HEK293T (cell line): Measurements from ENCODE around the gene TMEM184A.

Source experiments
- CTCF ChIA-PET: fragments of 350-600 bp; formaldehyde crosslinking; extraction: SDS; loops from one replicate; lab custom pipeline; 2021; ENCODE audit warnings: antibody characterized with exemption, inconsistent platforms; lab: Yijun Ruan, JAX
- POLR2A ChIA-PET: fragments of 350-600 bp; formaldehyde crosslinking; extraction: SDS; loops from one replicate; lab custom pipeline; 2020; ENCODE audit warnings: antibody characterized with exemption, inconsistent platforms; lab: Yijun Ruan, JAX
- DNase-seq: peaks from one replicate; pipeline ENCODE4 v3.0.0; 2012; ENCODE audit warnings: mixed read lengths; ENCODE audit errors: extremely low spot score
- ARNT ChIP-seq: fragments of 450-650 bp; IDR thresholded peaks from 2 replicates; pipeline ENCODE4 v1.6.1; 2017; ENCODE audit warnings: mild to moderate bottlenecking
- BHLHE40 ChIP-seq: fragments of 450-650 bp; IDR thresholded peaks from 2 replicates; pipeline ENCODE4 v1.6.1; 2016; ENCODE audit warnings: mild to moderate bottlenecking, moderate library complexity, borderline replicate concordance
- CTBP1 ChIP-seq: fragments of 450-650 bp; IDR thresholded peaks from 2 replicates; pipeline ENCODE4 v1.6.1; 2016; ENCODE audit warnings: borderline replicate concordance
- ELF4 ChIP-seq: fragments of 450-650 bp; IDR thresholded peaks from 2 replicates; pipeline ENCODE4 v1.6.1; 2017; ENCODE audit warnings: antibody characterized with exemption
- FOXA1 ChIP-seq: fragments of 450-650 bp; IDR thresholded peaks from 2 replicates; pipeline ENCODE4 v1.6.1; 2016; ENCODE audit warnings: mild to moderate bottlenecking
- FOXK2 ChIP-seq: fragments of 450-650 bp; IDR thresholded peaks from 2 replicates; pipeline ENCODE4 v1.6.1; 2016; ENCODE audit warnings: mild to moderate bottlenecking
- FOXM1 ChIP-seq: fragments of 450-650 bp; IDR thresholded peaks from 2 replicates; pipeline ENCODE4 v1.6.1; 2017; ENCODE audit warnings: mild to moderate bottlenecking, borderline replicate concordance
- HDGF ChIP-seq: fragments of 450-650 bp; IDR thresholded peaks from 2 replicates; pipeline ENCODE4 v1.6.1; 2017; ENCODE audit warnings: antibody characterized with exemption, borderline replicate concordance
- L3MBTL2 ChIP-seq: fragments of 450-650 bp; conservative IDR thresholded peaks from 2 replicates; pipeline ENCODE4 v1.6.1; 2016; ENCODE audit warnings: mild to moderate bottlenecking
- LEF1 ChIP-seq: fragments of 450-650 bp; IDR thresholded peaks from 2 replicates; pipeline ENCODE4 v1.6.1; 2017; ENCODE audit warnings: mild to moderate bottlenecking, borderline replicate concordance
- NFRKB ChIP-seq: fragments of 450-650 bp; IDR thresholded peaks from 2 replicates; pipeline ENCODE4 v1.6.1; 2016; ENCODE audit warnings: mild to moderate bottlenecking, moderate library complexity
- PKNOX1 ChIP-seq: fragments of 450-650 bp; IDR thresholded peaks from 2 replicates; pipeline ENCODE4 v1.6.1; 2016
- SP1 ChIP-seq: fragments of 450-650 bp; IDR thresholded peaks from 2 replicates; pipeline ENCODE4 v1.6.1; 2017
- SUZ12 ChIP-seq: fragments of 450-650 bp; IDR thresholded peaks from 2 replicates; pipeline ENCODE4 v1.6.1; 2016; ENCODE audit warnings: mild to moderate bottlenecking
- TARDBP ChIP-seq: fragments of 450-650 bp; IDR thresholded peaks from 2 replicates; pipeline ENCODE4 v1.6.1; 2016
- ZNF384 ChIP-seq: fragments of 450-650 bp; IDR thresholded peaks from 2 replicates; pipeline ENCODE4 v1.6.1; 2016

The TMEM184A gene

GRCh38 chr7:1505731-1506550 lies 50.1 kb downstream of the TMEM184A start:
- DNase-seq = no peak
- ChIA-PET CTCF (interaction anchor here (1.1 kb wide), 1 partner anchor 28 kb away, joined by 3 read pairs; no protein-coding TSS in a partner anchor), POLR2A (interaction anchor here (0.9 to 1.8 kb wide), 4 partner anchors 28 to 56 kb away, joined by 3 to 5 read pairs (median 3); no protein-coding TSS in a partner anchor)
- TF ChIP-seq LEF1 = no peak
- no peak for TF ChIP-seq FOXA1
- no peak for TF ChIP-seq CTBP1
- TF ChIP-seq ELF4 = no peak
- no peak for TF ChIP-seq ARNT
- TF ChIP-seq L3MBTL2 = no peak
- no peak for TF ChIP-seq TARDBP
- TF ChIP-seq FOXM1 = no peak
- no peak for TF ChIP-seq ZNF384
- no peak for TF ChIP-seq FOXK2
- TF ChIP-seq PKNOX1 = no peak
- TF ChIP-seq HDGF = no peak
- TF ChIP-seq NFRKB = no peak
- no peak for TF ChIP-seq BHLHE40
- no peak for TF ChIP-seq SUZ12
- TF ChIP-seq SP1 = no peak

- peak; percentile 93 for DNase-seq
- POLR2A ChIA-PET = interaction anchor here (1.4 kb wide), 1 partner anchor 66 kb away, joined by 4 read pairs; the partner anchor contains the start of gene PSMG3
- TF ChIP-seq LEF1 = no peak; the same call in 1 of the 2 replicates
- TF ChIP-seq ARNT = peak; percentile 61
- no peak for TF ChIP-seq SP1
- TF ChIP-seq ELF4 = peak; percentile 33; the same call in 1 of the 2 replicates
- peak; percentile 16; the same call in 1 of the 2 replicates for TF ChIP-seq PKNOX1
- CTCF ChIA-PET = interaction anchor here (0.6 kb wide), 1 partner anchor 1109 kb away, joined by 4 read pairs; no protein-coding TSS in a partner anchor
Observed at GRCh38 chr7:1503816-1504775, 51.9 kb downstream of the TMEM184A start, which contains the start of gene INTS1. Gene INTS1, minus strand, starts transcription at chr7:1504389. Its CDS starts 429 bp downstream, at chr7:1503960.

DNA sequence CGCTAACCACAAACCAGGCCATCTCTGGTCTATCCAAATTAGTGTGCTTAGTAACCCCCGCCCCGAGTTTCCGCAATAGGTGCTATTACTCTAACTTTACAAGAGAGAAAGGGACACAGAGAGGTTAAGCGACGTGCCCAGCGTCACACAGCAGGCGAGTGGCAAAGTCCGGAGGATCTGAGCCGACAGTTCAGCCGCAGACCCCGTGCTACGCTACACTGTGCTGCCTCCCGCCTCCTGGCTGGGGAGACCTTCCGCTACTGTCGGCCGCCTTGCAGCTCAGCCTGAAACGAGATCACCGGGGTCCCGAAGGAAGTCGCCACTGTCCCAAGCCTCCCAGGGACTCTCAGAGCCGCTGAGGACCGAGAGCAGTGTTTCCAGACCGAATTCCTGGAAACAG lies 52.6 kb downstream of the TMEM184A start:
- POLR2A ChIA-PET = no interaction called here
- peak; percentile 30 for DNase-seq
- TF ChIP-seq LEF1 (no peak), BHLHE40 (no peak), ELF4 (no peak), ARNT (no peak), FOXA1 (no peak), SUZ12 (no peak), NFRKB (no peak), L3MBTL2 (no peak), TARDBP (no peak), SP1 (no peak), PKNOX1 (no peak)
- CTCF ChIA-PET = no interaction called here

- POLR2A ChIA-PET = no interaction called here
- DNase-seq = no peak
- CTCF ChIA-PET = no interaction called here
- TF ChIP-seq FOXA1 (no peak), HDGF (no peak), SUZ12 (no peak), PKNOX1 (no peak), CTBP1 (no peak), FOXM1 (no peak), BHLHE40 (no peak), NFRKB (no peak), TARDBP (no peak)
Observed at GRCh38 chr7:1502845-1503244, 53.2 kb downstream of the TMEM184A start.
